ENCODE results near the gene CUL4B. TPM values are rescaled to one million over a fixed set of nuclear protein-coding genes. Genes with fewer than 3 reads are reported as not detected.
"Not testable (repeated sequence)": the region's sequence is repeated elsewhere in the genome, so short reads cannot be mapped to it uniquely, and the experiment has no call there.

Gene CUL4B
- total RNA-seq, 1 donor: 76.1 TPM

DNA sequence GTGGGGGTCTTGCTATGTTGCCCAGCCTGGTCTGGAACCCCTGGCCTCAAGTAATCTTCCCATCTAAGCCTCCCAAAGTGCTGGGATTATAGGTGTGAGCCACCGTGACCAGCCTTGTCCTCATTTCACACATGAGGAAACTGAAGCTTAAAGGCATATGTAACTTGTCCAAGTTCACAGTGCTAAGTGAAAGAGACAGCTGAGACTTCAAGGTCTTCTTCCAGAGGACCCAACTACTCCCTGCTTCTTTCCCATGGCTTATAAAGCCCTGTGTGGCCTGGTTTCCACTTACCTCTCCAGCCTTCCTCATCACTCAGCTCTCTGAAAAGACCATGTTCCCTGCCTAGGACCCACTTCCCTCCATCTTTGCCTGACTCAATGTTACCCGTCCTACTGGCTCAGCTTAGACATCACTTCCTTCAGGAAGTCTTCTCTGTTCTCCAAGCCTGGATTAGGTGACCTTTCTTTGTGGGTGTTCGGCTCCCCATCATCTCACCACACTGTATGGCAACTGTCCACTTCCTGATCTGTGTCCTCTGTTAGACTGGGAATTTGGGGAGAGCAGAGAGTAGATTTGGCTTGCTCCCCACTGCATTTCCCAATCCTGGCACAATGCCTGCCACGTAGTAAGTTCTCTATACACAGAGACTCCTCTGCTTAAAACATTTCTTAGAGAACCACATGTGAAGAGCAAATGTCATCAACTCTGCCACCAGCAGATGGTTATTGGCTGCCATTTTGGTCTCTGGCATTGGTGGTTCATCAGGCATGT, 61.3 kb downstream of the CUL4B start:
- DNase-seq (ENCODE audit: low read depth): peak; percentile 44
- TF ChIP-seq, protein P1, sequence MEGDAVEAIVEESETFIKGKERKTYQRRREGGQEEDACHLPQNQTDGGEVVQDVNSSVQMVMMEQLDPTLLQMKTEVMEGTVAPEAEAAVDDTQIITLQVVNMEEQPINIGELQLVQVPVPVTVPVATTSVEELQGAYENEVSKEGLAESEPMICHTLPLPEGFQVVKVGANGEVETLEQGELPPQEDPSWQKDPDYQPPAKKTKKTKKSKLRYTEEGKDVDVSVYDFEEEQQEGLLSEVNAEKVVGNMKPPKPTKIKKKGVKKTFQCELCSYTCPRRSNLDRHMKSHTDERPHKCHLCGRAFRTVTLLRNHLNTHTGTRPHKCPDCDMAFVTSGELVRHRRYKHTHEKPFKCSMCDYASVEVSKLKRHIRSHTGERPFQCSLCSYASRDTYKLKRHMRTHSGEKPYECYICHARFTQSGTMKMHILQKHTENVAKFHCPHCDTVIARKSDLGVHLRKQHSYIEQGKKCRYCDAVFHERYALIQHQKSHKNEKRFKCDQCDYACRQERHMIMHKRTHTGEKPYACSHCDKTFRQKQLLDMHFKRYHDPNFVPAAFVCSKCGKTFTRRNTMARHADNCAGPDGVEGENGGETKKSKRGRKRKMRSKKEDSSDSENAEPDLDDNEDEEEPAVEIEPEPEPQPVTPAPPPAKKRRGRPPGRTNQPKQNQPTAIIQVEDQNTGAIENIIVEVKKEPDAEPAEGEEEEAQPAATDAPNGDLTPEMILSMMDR (IDR thresholded peaks at IDR 0.05; ENCODE audit: insufficient read depth, low read length): no peak

DNA sequence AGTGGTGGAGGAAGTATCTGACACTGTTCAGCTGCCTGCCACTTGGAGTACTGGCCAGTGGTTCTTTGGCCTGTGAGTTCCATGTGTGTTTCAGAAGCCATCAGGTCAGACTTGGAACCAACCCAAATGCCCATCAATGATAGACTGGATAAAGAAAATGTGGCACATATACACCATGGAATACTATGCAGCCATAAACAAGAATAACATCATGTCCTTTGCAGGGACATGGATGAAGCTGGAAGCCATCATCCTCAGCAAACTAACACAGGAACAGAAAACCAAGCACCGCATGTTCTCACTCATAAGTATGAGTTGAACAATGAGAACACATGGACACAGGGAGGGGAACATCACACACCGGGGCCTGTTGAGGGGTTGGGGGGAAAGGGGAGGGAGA, 70.6 kb downstream of the CUL4B start:
- not testable (repeated sequence) for H3K4me3 ChIP-seq (ENCODE audit: low read depth, low read length)

More for the DNA sequence above, 61.3 kb downstream of the CUL4B start:
- no peak overlapping the region for H3K4me3 ChIP-seq (ENCODE audit: low read depth, low read length)

DNA sequence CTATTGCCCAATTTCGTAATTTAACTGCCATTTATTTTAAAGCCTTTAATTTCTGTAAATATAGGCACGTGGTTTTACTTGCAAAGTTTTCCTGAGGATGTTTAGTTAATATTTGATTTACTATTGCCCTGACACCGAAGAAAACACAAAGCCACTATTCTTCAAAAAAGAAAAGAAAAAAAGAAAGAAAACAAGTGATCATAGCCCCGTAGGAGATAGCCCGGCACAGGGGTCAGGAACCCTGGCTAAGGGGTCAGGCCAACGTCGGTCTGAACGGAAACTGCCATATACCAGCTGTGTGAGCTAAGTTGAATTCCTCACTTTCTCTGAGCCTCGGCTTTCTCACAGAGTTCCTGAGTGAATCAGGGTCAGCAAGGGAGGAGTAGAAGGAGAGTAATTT, 74.0 kb downstream of the CUL4B start:
- DNase-seq (ENCODE audit: low read depth): no peak
- TF ChIP-seq, protein P1 (IDR thresholded peaks at IDR 0.05; ENCODE audit: insufficient read depth, low read length): no peak
- H3K4me3 ChIP-seq (ENCODE audit: low read depth, low read length): no peak overlapping the region

More for the DNA sequence above, 70.6 kb downstream of the CUL4B start:
- not testable (repeated sequence) for DNase-seq (ENCODE audit: low read depth)

DNA sequence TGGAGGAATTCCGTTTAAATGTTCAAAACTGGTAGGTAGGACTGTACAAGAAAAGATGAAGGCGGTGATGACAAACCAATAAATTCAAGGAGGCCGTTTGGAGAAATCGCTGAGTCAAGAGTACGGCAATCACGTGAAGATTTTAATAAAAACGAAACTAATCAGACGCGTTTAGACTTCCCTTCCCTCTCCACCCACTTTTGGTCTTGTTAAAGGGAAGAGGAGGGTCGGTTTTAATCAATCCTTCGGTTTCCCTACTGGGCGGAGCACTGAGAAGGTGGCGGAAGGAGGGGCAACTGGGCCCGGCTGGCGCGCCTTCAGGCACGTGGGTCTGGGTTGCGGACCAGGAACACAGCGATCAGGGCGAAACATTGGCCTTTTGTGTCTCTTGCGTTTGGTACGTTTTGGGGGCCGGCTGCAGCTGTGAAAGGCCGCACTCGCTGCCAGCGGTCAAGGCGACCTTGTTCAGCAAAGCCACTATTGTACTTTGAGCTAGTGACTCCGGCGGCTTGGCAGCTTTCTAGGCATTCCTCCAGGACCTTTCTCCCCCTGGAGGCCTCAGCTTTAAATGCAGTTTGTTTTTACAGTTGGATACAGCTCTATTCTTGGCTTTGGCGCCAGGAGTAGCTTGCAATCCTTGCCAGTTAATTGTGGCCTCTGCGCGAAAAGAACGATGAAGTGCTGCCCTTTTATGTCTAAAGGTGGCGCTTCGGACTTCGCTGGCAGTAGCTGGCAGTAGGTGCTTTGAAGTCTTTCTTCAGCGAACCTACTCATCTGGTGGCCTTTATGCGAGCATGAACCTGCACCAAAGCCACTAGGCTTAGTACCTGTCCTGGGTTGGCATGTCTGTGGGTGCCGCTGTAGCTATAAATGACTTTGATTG, 74.9 kb downstream of the CUL4B start:
- peak; percentile 85 for DNase-seq (ENCODE audit: low read depth)
- TF ChIP-seq, protein P1 (IDR thresholded peaks at IDR 0.05; ENCODE audit: insufficient read depth, low read length): peak; percentile 55
- peak overlapping the region; percentile 64 for H3K4me3 ChIP-seq (ENCODE audit: low read depth, low read length)

DNA sequence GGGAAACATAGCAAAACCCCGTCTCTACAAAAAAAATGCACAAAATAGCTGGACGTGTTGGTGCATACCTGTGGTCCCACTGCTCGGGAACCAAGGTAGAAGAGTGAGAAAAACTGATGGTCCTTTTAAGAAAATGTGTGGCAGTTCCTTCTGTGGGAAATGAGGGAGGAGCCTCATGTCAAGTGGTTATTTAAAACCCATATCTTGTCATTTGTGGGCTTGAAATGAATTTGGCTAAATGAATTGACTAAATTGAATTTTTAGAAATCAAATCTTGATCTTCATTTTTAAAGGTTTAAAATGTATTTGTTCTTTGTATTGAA, 75.5 kb downstream of the CUL4B start:
- DNase-seq (ENCODE audit: low read depth): no peak
- TF ChIP-seq, protein P1 (IDR thresholded peaks at IDR 0.05; ENCODE audit: insufficient read depth, low read length): no peak
- peak overlapping the region; percentile 64 for H3K4me3 ChIP-seq (ENCODE audit: low read depth, low read length)

DNA sequence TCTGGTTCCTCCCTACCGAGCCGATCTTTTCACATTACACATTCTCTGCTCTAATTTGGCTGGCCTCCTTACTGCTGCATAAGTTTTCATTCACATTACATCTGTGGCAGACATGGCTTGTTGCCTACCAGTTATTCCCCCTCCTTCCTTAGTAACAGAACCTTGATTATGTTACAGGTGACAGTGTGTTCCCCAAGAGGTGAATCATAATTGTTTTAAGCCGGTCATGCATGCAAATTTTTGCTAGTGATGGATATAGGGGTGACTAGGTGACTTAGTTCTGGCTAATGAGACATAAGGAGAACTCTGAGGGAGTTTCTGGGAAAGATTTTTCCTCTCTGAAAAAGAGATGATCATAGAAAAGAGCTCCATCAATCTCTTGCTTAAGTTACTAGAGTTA, 83.3 kb downstream of the CUL4B start:
- no peak overlapping the region for H3K4me3 ChIP-seq (ENCODE audit: low read depth, low read length)
- TF ChIP-seq, protein P1 (IDR thresholded peaks at IDR 0.05; ENCODE audit: insufficient read depth, low read length): no peak
- DNase-seq (ENCODE audit: low read depth): no peak

DNA sequence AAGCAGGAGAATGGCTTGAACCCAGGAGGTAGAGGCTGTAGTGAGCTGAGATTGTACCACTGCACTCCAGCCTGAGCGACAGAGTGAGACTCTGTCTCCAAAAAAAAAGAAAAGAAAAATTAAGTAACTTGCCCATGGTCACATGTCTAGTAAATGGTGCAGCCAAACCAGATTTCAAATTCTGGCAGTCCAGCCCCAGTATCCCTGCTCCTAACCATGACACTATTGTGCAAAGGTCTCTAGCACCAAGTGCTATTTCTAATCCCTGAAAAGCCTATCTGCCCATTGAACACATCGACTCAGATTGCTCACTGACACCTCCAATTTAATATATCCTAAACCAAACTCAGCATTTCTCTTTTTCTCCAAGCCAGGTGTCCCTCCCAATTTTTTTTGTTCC, 84.0 kb downstream of the CUL4B start:
- DNase-seq (ENCODE audit: low read depth): no peak
- TF ChIP-seq, protein P1 (IDR thresholded peaks at IDR 0.05; ENCODE audit: insufficient read depth, low read length): no peak
- no peak overlapping the region for H3K4me3 ChIP-seq (ENCODE audit: low read depth, low read length)

Data from fibroblast of the aortic adventitia (primary cell).